Ascending aorta (tissue), 2 donors: ENCODE data around the gene SURF2. TPM values are rescaled to one million over a fixed set of nuclear protein-coding genes. Genes with fewer than 3 reads are reported as not detected.

Experiments
- DNase-seq, 2 donors: peaks; one replicate each; pipeline ENCODE4 v3.0.0-alpha.2; 2019; ENCODE audit warnings: low spot score in 2 of 2
- H3K27ac ChIP-seq, 2 donors: fragments of 200-600 bp; sonication (generic); one replicate each; pipeline ENCODE4 v1.5.1; 2016 to 2017; ENCODE audit warnings: mild to moderate bottlenecking in 1 of 2
- H3K27me3 ChIP-seq: fragments of 200-600 bp; sonication (generic); one replicate; pipeline ENCODE4 v1.5.1; 2017
- H3K36me3 ChIP-seq, 2 donors: fragments of 200-600 bp; sonication (generic); one replicate each; pipeline ENCODE4 v1.5.1; 2016
- H3K4me1 ChIP-seq, 2 donors: fragments of 200-600 bp; sonication (generic); one replicate each; pipeline ENCODE4 v1.5.1; 2016 to 2017; ENCODE audit warnings: mild to moderate bottlenecking in 1 of 2
- H3K4me3 ChIP-seq, 2 donors: fragments of 200-600 bp; sonication (generic); one replicate each; pipeline ENCODE4 v1.5.1; 2016 to 2017; ENCODE audit warnings: mild to moderate bottlenecking in 1 of 2
- H3K9me3 ChIP-seq, 2 donors: fragments of 200-600 bp; sonication (generic); one replicate each; pipeline ENCODE4 v1.5.1; 2016
- CTCF ChIP-seq, 3 experiments: fragments of 200-600 bp in 2 of 3; fragments of 450-650 bp in 1 of 3; sonication (generic) in 2 of 3; IDR thresholded peaks; one replicate each; pipeline ENCODE4 v1.5.1; 2016 to 2019; ENCODE audit warnings: antibody characterized with exemption in 3 of 3, mild to moderate bottlenecking in 1 of 3, moderate library complexity in 1 of 3
- intact Hi-C: fragments of 100-400 bp; cut with DNase I; formaldehyde crosslinking; loops from one replicate; pipeline ENCODE4 v1.15.1; 2023
- total RNA-seq: library from RNA; depleted of rRNA; stranded (reverse); fragments of >200 nt; gene quantifications from one replicate; pipeline ENCODE4 v1.1.0, GENCODE V29; 2016

The SURF2 gene
- total RNA-seq, 1 donor from 2014 or later = 4.4 TPM

GRCh38 chr9:133377721-133378216, 21.4 kb downstream of the SURF2 start:
- Histone ChIP-seq H3K27ac (no peak overlapping the region), H3K4me1 (peaks cover 7 to 14% of the 10 kb centered on the region in 2 donors), H3K9me3 (no peaks in the 10 kb centered on the region), H3K27me3 (no peaks in the 10 kb centered on the region), H3K36me3 (peaks cover 4 to 9% of the 10 kb centered on the region in 2 donors), H3K4me3 (no peak overlapping the region)
- TF ChIP-seq CTCF (IDR thresholded peaks at IDR 0.05) = no peak
- intact Hi-C loops = loop anchor here (2.0 to 10.0 kb wide), 2 partner anchors 21 to 647 kb away; partner anchors contain the start of genes BRD3OS, SURF1 and SURF2
- no peak for DNase-seq

- Histone ChIP-seq H3K4me3 (no peak overlapping the region), H3K9me3 (no peaks in the 10 kb centered on the region), H3K27me3 (no peaks in the 10 kb centered on the region), H3K36me3 (peaks cover under 1 to 4% of the 10 kb centered on the region in 2 donors), H3K27ac (no peak overlapping the region), H3K4me1 (peaks cover 7% of the 10 kb centered on the region in 2 donors)
- intact Hi-C loops = loop anchor here (10.0 kb wide), 1 partner anchor 646 kb away; the partner anchor contains the start of gene BRD3OS
- no peak for DNase-seq
- TF ChIP-seq CTCF (IDR thresholded peaks at IDR 0.05) = no peak
Measured at GRCh38 chr9:133378408-133378962, 22.1 kb downstream of the SURF2 start.

GRCh38 chr9:133379153-133380086, 23.1 kb downstream of the SURF2 start:
- Histone ChIP-seq H3K36me3 (peaks cover 0 to 4% of the 10 kb centered on the region in 2 donors), H3K4me1 (peaks cover 4 to 5% of the 10 kb centered on the region in 2 donors), H3K27ac (no peak overlapping the region), H3K27me3 (no peaks in the 10 kb centered on the region), H3K9me3 (no peaks in the 10 kb centered on the region), H3K4me3 (no peak overlapping the region)
- intact Hi-C loops = loop anchor here (10.0 kb wide), 1 partner anchor 645 kb away; the partner anchor contains the start of gene BRD3OS
- no peak for DNase-seq
- TF ChIP-seq CTCF (IDR thresholded peaks at IDR 0.05) = no peak

GRCh38 chr9:133380734-133381133, 24.4 kb downstream of the SURF2 start:
- Histone ChIP-seq H3K4me1 (peaks cover 0 to 5% of the 10 kb centered on the region in 2 donors), H3K27me3 (no peaks in the 10 kb centered on the region), H3K9me3 (no peaks in the 10 kb centered on the region), H3K4me3 (no peak overlapping the region), H3K36me3 (peaks cover 0 to under 1% of the 10 kb centered on the region in 2 donors), H3K27ac (no peak overlapping the region)
- intact Hi-C loops = no loop called here
- no peak for TF ChIP-seq CTCF (IDR thresholded peaks at IDR 0.05)
- no peak for DNase-seq

- intact Hi-C loops = no loop called here
- DNase-seq = no peak
- TF ChIP-seq CTCF (IDR thresholded peaks at IDR 0.05) = no peak
- Histone ChIP-seq H3K4me3 (no peak overlapping the region), H3K27ac (no peak overlapping the region), H3K36me3 (no peaks in the 10 kb centered on the region), H3K9me3 (no peaks in the 10 kb centered on the region), H3K27me3 (no peaks in the 10 kb centered on the region), H3K4me1 (no peaks in the 10 kb centered on the region)
Measured at GRCh38 chr9:133382507-133383141, 26.3 kb downstream of the SURF2 start.
